PFSK-1 (cell line): ENCODE results near the gene INKA1.

ENCODE experiments used
- FOXP2 ChIP-seq: optimal IDR thresholded peaks from 2 replicates; pipeline ENCODE3; 2011; ENCODE audit warnings: borderline replicate concordance, control low read depth, inconsistent platforms; ENCODE audit not compliant: insufficient read depth; ENCODE audit errors: extremely low read length, extremely low read depth
- POLR2AphosphoS5 ChIP-seq: IDR thresholded peaks from 2 replicates; pipeline ENCODE4 v1.6.1; 2012; ENCODE audit warnings: low read depth, mild to moderate bottlenecking, control low read depth, low read length, moderate library complexity
- SIN3A ChIP-seq: IDR thresholded peaks from 2 replicates; pipeline ENCODE4 v1.6.1; 2012; ENCODE audit warnings: mild to moderate bottlenecking, low read length, moderate library complexity, borderline replicate concordance; ENCODE audit not compliant: insufficient read depth
- TAF1 ChIP-seq: IDR thresholded peaks from 2 replicates; pipeline ENCODE4 v1.6.1; 2012; ENCODE audit warnings: low read length, control low read depth, borderline replicate concordance; ENCODE audit not compliant: insufficient read depth
- TF ChIP-seq, protein P1 (sequence below), 2 experiments: IDR thresholded peaks; 2 replicates each; pipeline versions ENCODE4 v1.6.1 to v1.8.0; 2011 to 2012; ENCODE audit warnings: low read depth in 2 of 2, low read length in 2 of 2, control low read depth in 1 of 2, inconsistent platforms in 1 of 2, mild to moderate bottlenecking in 1 of 2, moderate library complexity in 1 of 2; ENCODE audit not compliant: insufficient read depth in 1 of 2

The INKA1 gene

DNA sequence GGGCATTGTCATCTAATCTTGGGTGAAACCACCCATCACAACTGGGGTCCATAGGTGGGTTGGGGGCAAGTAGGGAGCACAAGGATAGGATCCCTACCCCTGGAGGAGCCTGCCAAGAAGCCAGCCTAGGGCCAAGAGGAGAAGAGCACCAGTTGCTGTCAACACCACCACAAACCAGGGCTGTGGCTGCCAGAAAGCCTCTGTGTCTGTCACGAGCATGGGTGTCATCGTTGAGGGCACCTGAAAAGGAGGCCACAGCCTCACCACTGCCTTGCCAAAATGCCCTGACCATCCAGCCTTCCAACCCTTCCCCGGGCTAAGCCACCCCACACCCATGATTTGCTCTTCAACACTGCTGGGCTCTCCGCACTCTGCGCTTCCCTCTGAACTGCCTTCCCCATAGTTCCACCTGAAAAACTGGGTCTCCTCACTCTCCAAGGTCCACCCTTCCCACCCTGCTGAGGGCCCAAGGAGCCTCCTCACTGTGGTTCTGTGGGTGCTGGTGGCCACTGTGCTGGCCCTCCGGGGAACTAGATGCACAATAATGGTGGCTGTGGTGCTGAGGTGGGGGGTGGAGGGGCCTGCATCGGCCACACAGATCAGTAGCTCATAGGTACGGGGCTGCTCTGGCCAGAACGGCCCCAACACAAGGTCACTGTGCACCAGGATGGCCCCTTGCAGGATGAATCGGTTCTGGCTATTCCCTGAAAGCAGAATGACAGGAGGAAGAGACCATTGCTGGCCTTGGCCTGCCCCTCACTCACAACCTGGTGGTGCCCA, 10.5 kb upstream of the INKA1 start:
- TF ChIP-seq TAF1 (no peak), SIN3A (no peak)

DNA sequence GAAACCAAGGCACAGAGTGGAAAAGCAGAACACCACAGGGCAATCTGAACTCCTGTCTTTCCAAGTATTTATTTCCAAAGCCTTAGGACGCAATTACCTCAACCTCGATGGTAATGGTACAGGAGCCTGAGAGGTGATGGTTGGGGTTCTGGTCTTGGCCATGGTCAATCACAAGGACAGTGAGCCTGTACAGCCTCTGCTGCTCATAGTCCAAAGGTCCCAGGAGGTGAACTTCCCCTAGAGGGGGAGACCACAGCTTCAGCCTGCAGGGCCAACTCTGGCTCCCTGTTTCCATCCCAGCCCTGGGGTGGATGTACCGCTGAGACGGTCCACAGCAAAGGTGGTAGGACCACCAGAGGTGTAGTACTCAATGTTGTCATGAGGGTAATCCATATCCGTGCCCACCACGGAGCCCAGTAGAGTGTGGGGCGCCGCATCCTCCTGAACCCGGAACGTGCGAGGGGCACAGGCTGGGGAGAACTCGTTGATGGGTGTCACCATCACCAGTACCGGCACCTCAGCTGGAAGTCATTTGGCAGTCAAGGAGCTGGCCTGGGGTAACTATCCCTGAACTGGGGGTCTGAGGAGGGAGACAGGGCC, 9.5 kb upstream of the INKA1 start:
- TF ChIP-seq SIN3A = no peak
- no peak for TF ChIP-seq FOXP2
- TF ChIP-seq POLR2AphosphoS5 = no peak
- no peak for TF ChIP-seq TAF1
- TF ChIP-seq, protein P1, sequence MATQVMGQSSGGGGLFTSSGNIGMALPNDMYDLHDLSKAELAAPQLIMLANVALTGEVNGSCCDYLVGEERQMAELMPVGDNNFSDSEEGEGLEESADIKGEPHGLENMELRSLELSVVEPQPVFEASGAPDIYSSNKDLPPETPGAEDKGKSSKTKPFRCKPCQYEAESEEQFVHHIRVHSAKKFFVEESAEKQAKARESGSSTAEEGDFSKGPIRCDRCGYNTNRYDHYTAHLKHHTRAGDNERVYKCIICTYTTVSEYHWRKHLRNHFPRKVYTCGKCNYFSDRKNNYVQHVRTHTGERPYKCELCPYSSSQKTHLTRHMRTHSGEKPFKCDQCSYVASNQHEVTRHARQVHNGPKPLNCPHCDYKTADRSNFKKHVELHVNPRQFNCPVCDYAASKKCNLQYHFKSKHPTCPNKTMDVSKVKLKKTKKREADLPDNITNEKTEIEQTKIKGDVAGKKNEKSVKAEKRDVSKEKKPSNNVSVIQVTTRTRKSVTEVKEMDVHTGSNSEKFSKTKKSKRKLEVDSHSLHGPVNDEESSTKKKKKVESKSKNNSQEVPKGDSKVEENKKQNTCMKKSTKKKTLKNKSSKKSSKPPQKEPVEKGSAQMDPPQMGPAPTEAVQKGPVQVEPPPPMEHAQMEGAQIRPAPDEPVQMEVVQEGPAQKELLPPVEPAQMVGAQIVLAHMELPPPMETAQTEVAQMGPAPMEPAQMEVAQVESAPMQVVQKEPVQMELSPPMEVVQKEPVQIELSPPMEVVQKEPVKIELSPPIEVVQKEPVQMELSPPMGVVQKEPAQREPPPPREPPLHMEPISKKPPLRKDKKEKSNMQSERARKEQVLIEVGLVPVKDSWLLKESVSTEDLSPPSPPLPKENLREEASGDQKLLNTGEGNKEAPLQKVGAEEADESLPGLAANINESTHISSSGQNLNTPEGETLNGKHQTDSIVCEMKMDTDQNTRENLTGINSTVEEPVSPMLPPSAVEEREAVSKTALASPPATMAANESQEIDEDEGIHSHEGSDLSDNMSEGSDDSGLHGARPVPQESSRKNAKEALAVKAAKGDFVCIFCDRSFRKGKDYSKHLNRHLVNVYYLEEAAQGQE (IDR thresholded peaks at IDR 0.05; ENCODE audit: insufficient read depth in 1 of 2, low read depth in 2 of 2, low read length in 2 of 2) = no peak

DNA sequence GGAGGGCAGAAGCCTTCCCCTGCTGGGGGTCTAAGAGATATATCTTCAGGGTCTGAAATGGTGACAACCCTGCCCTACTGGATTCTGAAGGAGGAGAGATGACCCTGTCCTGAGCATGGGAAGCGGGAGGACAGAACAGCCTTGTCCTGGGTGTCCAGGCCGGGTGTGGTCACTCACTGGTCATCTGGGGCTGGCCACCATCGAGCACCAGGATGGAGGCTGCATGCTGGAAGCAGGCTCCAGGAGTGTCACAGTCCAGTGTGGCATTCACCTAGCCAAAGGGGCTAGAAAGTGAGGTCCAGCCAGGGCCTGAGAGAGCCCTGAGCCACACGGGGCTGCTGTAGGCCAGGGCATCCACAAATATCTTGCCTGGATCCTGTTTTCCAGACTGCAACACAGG, 8.6 kb upstream of the INKA1 start:
- TF ChIP-seq, protein P1 (IDR thresholded peaks at IDR 0.05; ENCODE audit: insufficient read depth in 1 of 2, low read depth in 2 of 2, low read length in 2 of 2) = no peak
- TF ChIP-seq FOXP2 (no peak), POLR2AphosphoS5 (no peak), SIN3A (no peak), TAF1 (no peak)

DNA sequence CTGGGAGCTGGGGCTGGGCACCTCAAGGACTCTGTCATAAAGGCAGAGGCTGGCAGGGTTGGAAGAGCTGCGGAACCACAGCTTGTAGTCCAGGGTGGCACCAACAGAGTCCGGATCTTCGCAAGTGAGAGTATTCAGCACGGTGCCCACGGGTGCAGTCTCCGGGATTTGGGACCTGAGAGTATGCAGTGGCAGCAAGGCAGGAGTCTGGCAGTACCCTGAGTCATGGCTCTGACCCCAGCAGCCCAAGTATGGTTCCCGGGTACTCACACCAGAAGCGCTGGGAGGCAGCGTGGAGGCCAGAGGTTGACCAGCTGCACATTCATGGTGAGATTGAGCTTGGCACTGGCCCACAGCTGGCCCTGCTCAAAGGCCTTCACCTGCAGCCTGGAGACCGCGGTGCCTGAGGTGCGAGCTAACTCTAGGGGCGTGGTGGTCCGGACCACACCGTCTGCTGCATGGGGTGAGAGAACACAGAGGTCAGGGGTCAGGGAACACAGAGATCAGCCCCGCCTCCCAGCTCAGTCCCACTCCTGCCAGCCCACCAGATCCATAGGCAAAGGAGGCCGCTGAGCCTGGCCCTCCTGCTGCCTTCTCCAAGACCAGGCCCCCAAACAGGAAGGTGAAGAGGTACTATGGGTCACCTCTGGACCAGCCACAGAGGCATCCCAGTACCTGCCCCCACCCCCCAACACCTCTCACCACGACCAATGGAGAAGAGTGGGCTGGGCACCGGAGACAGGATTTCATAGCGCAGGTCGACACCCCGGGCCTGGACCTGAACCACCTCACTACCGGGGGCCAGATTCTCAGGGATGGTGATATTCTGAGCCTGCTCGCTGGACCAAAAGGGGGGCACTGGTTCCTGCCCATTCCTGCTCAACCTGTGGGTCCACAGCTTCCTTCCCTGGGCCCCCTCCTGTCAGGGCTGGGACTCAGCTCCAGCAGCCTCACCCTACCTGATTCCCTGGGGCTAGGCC, 7.8 kb upstream of the INKA1 start:
- TF ChIP-seq TAF1 = no peak
- TF ChIP-seq, protein P1 (IDR thresholded peaks at IDR 0.05; ENCODE audit: insufficient read depth in 1 of 2, low read depth in 2 of 2, low read length in 2 of 2) = no peak
- TF ChIP-seq POLR2AphosphoS5 = no peak
- TF ChIP-seq SIN3A = no peak
- no peak for TF ChIP-seq FOXP2

DNA sequence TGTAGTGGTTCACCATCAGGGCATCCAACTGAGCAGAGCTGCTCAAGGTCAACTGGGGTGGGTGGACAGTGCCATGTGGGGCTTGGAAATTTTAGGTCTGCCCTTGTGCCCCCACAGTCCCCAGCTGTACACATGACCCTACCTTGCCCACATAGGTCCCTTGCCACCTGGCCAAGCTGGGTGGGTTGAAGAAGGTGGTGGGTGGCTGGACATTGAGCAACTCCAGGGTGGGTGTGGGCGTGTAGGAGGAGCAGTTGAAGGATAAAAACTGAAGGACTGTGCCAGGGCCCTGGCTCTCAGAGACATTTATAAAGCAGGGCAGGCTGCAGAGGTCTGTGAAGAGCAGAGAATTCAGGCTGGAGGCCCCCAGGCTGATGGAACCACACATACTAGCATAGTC, 4.0 kb upstream of the INKA1 start:
- TF ChIP-seq FOXP2 (no peak), SIN3A (no peak), TAF1 (no peak), POLR2AphosphoS5 (no peak)
- TF ChIP-seq, protein P1 (IDR thresholded peaks at IDR 0.05; ENCODE audit: insufficient read depth in 1 of 2, low read depth in 2 of 2, low read length in 2 of 2) = no peak
